Peyer's patch (tissue), 4 donors: ENCODE measurements around the gene CDCA3. TPM values are rescaled to one million over a fixed set of nuclear protein-coding genes. Genes with fewer than 3 reads are reported as not detected.

Experiments used
- DNase-seq, 3 donors: peaks; one replicate each; pipeline ENCODE4 v3.0.0-alpha.2; 2017 to 2019
- H3K27ac ChIP-seq, 4 donors: fragments of 200-600 bp; sonication (generic); one replicate each; pipeline ENCODE4 v1.5.1; 2016 to 2019
- H3K27me3 ChIP-seq, 2 donors: fragments of 200-600 bp; sonication (generic); one replicate each; pipeline ENCODE4 v1.5.1; 2019
- H3K36me3 ChIP-seq, 3 donors: fragments of 200-600 bp; sonication (generic); one replicate each; pipeline ENCODE4 v1.5.1; 2016 to 2019
- H3K4me1 ChIP-seq, 4 donors: fragments of 200-600 bp; sonication (generic); one replicate each; pipeline ENCODE4 v1.5.1; 2016 to 2019
- H3K4me3 ChIP-seq, 4 donors: fragments of 200-600 bp; sonication (generic); 1 replicate in 3 of 4; 2 replicates in 1 of 4; pipeline ENCODE4 v1.5.1; 2016 to 2019; ENCODE audit warnings: mild to moderate bottlenecking in 1 of 4
- H3K9me3 ChIP-seq, 4 donors: fragments of 200-600 bp; sonication (generic); one replicate each; pipeline ENCODE4 v1.5.1; 2016 to 2019; ENCODE audit warnings: mild to moderate bottlenecking in 1 of 4
- CTCF ChIP-seq, 6 experiments: fragments of 450-650 bp in 4 of 6; fragments of 200-600 bp in 2 of 6; sonication (generic) in 1 of 6; IDR thresholded peaks; one replicate each; pipeline ENCODE4 v1.5.1; 2017 to 2019; ENCODE audit warnings: antibody characterized with exemption in 6 of 6, mild to moderate bottlenecking in 3 of 6, moderate library complexity in 1 of 6
- POLR2A ChIP-seq, 2 donors: fragments of 450-650 bp; IDR thresholded peaks; one replicate each; pipeline ENCODE4 v1.5.1; 2017; ENCODE audit warnings: antibody characterized with exemption in 2 of 2, mild to moderate bottlenecking in 2 of 2, moderate library complexity in 2 of 2
- total RNA-seq, 4 donors: library from RNA; depleted of rRNA; stranded (reverse); fragments of >200 nt; gene quantifications; one replicate each; pipeline ENCODE4 v1.1.0, GENCODE V29; 2016

CDCA3 gene
- total RNA-seq, 4 donors from 2014 or later: 44.2 to 51.2 (median 46.3) TPM

- TF ChIP-seq CTCF (IDR thresholded peaks at IDR 0.05): no peak
- TF ChIP-seq POLR2A (IDR thresholded peaks at IDR 0.05): peak; percentile 32 to 62
- Histone ChIP-seq H3K27ac (peak within 1 kb of the TSS; percentile 89 to 99 (median 96)), H3K36me3 (peaks cover 0 to 32% (median 0%) of the 10 kb centered on the region in 3 donors), H3K27me3 (no peaks in the 10 kb centered on the region), H3K4me3 (peak within 1 kb of the TSS; percentile 57 to 74 (median 66)), H3K4me1 (peaks cover 0 to 14% (median 7%) of the 10 kb centered on the region in 4 donors), H3K9me3 (no peaks in the 10 kb centered on the region)
- peak; percentile 97 to 100 (median 99) for DNase-seq
These were observed 1.0 kb upstream of the CDCA3 start, which contains the start of gene USP5 for GRCh38 chr12:6851921-6852650. Gene USP5, plus strand, starts transcription at chr12:6852150. Its CDS starts 30 bp downstream, at chr12:6852180.

GRCh38 chr12:6850796-6851152 is 312 bp downstream of the CDCA3 start:
- Histone ChIP-seq H3K27me3 (no peaks in the 10 kb centered on the region), H3K36me3 (peaks cover 0 to 32% (median 0%) of the 10 kb centered on the region in 3 donors), H3K27ac (peak overlapping the region; percentile 89 to 99 (median 96)), H3K9me3 (no peaks in the 10 kb centered on the region), H3K4me1 (peaks cover 0 to 14% (median 7%) of the 10 kb centered on the region in 4 donors), H3K4me3 (peak overlapping the region; percentile 57 to 74 (median 66))
- DNase-seq: peak in 2 of 3 donors; percentile 84 to 89
- peak; percentile 70 to 75 for TF ChIP-seq POLR2A (IDR thresholded peaks at IDR 0.05)
- TF ChIP-seq CTCF (IDR thresholded peaks at IDR 0.05): no peak

GRCh38 chr12:6849976-6850560 is 1.0 kb downstream of the CDCA3 start:
- Histone ChIP-seq H3K27me3 (no peaks in the 10 kb centered on the region), H3K4me1 (peaks cover 0 to 14% (median 7%) of the 10 kb centered on the region in 4 donors), H3K4me3 (peak overlapping the region in 3 of 4 donors; percentile 57 to 74 (median 71)), H3K36me3 (peaks cover 0 to 31% (median 0%) of the 10 kb centered on the region in 3 donors), H3K27ac (peak overlapping the region in 3 of 4 donors; percentile 96 to 99 (median 96)), H3K9me3 (no peaks in the 10 kb centered on the region)
- no peak for DNase-seq
- TF ChIP-seq POLR2A (IDR thresholded peaks at IDR 0.05) (no peak), CTCF (IDR thresholded peaks at IDR 0.05) (no peak)

- H3K36me3 ChIP-seq: peaks cover 0 to 31% (median 0%) of the 10 kb centered on the region in 3 donors
- peak overlapping the region in 1 of 4 donors; percentile 71 for H3K4me3 ChIP-seq
- peaks cover 0 to 14% (median 7%) of the 10 kb centered on the region in 4 donors for H3K4me1 ChIP-seq
- no peaks in the 10 kb centered on the region for H3K27me3 ChIP-seq
- TF ChIP-seq POLR2A (IDR thresholded peaks at IDR 0.05): no peak
- TF ChIP-seq CTCF (IDR thresholded peaks at IDR 0.05): no peak
- H3K9me3 ChIP-seq: no peaks in the 10 kb centered on the region
- DNase-seq: no peak
- H3K27ac ChIP-seq: no peak overlapping the region
These were observed 1.7 kb downstream of the CDCA3 start for GRCh38 chr12:6849427-6849826.

- Histone ChIP-seq H3K36me3 (peaks cover 0 to 31% (median 0%) of the 10 kb centered on the region in 3 donors), H3K9me3 (no peaks in the 10 kb centered on the region), H3K27ac (no peak overlapping the region), H3K27me3 (no peaks in the 10 kb centered on the region), H3K4me3 (no peak overlapping the region), H3K4me1 (peaks cover 0 to 5% (median 2%) of the 10 kb centered on the region in 4 donors)
- TF ChIP-seq CTCF (IDR thresholded peaks at IDR 0.05) (no peak), POLR2A (IDR thresholded peaks at IDR 0.05) (no peak)
- no peak for DNase-seq
These were observed 3.4 kb downstream of the CDCA3 start for GRCh38 chr12:6847676-6848075.
